Measurements from ENCODE around the gene FNDC3B. TPM values are rescaled to one million over a fixed set of nuclear protein-coding genes. Genes with fewer than 3 reads are reported as not detected.
A peak's percentile ranks its signal among the peaks of the same experiment; 100 is the strongest.
"Not testable (repeated sequence)": the region's sequence is repeated elsewhere in the genome, so short reads cannot be mapped to it uniquely, and the experiment has no call there.

The FNDC3B gene
- total RNA-seq, 1 experiment from 2014 or later = 22.9 TPM

DNA sequence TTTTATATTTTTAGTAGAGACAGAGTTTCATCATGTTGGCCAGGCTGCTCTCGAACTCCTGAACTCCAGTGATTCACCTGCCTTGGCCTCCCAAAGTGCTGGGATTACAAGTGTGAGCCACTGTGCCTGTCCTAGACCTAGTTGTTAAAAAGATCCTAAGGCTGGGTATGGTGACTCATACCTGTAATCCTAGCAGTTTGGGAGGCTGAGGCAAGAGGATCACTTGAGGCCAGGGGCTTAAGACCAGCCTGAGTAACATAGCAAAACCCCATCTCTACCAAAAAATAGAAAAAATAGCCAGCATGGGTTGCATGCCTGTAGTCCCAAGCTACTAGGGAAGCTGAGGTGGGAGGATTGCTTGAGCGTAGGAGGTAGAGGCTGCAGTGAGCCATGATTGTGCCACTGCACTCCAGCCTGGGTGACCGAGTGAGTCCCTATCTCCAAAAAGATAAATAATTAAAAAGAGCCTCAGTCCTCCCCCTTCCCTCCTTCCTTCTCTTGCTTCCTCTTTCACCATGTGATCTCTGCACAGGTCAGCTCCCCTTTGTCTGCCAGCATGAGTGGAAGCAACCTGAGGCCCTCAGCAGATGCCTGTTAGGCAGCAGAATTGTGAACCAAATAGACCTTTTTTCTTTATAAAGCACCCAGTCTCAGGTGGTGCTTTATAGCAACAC is 9.8 kb upstream of the FNDC3B start:
- no peak for DNase-seq (ENCODE audit: low spot score)
- in situ Hi-C loops (cut with HindIII; ENCODE audit: low sequenced_read_pairs) = no loop called here

DNA sequence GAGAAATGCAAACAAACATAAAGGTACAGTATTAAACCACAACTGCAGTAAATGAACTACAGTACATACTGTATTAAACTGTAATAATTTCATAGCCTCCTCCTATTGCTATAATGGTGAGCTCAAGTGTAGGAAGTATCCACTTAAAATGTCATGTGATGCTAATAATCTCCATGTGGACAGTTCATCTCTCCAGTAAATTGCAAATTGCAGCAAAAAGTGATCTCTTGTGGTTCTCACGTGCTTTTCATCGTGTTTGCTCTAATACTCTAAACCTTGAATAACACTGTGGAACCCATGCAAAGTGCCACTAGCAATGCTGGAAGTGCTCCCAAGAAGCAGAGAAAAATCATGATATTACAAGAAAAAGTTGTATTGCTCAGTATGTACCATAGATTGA is 9.2 kb upstream of the FNDC3B start:
- in situ Hi-C loops (cut with HindIII; ENCODE audit: low sequenced_read_pairs) = no loop called here

DNA sequence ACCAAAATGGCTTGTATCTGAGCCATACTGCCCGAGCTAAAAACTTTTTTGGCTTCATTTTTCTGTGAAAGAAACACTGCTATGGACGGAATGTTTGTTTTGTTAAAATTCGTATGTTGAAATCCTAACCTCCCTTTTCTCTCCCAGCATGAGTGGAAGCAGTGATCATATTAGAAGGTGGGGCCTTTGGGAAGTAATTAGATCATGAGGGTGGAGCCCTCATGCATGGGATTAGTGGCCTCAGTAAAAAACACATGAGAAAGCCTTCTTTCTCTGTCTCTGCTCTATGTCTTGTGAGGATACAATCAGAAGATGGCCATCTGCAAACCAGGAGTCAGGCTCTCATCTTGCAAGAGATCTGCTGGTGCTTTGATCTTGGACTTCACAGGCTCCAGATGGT is 7.4 kb upstream of the FNDC3B start:
- in situ Hi-C loops (cut with HindIII; ENCODE audit: low sequenced_read_pairs) = no loop called here
- DNase-seq (ENCODE audit: low spot score) = no peak

More for the DNA sequence above, 9.2 kb upstream of the FNDC3B start:
- no peak for DNase-seq (ENCODE audit: low spot score)

DNA sequence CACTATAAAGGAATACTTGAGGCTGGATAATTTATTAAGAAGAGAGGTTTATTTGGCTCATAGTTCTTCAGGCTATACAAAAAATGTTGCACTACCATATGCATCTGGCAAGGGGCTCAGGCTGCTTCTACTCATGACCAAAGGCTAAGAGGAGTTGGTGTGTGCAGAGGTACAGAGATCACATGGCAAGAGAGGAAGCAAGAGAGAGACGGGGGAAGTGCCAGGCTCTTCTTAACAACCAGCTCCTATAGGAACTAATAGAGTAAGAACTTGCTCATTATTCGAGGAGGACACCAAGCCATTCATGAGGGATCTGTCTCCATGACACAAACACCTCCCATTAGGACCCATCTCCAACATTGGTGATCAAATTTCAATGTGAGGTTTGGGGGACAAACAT is 6.0 kb upstream of the FNDC3B start:
- DNase-seq (ENCODE audit: low spot score) = no peak
- in situ Hi-C loops (cut with HindIII; ENCODE audit: low sequenced_read_pairs) = no loop called here

DNA sequence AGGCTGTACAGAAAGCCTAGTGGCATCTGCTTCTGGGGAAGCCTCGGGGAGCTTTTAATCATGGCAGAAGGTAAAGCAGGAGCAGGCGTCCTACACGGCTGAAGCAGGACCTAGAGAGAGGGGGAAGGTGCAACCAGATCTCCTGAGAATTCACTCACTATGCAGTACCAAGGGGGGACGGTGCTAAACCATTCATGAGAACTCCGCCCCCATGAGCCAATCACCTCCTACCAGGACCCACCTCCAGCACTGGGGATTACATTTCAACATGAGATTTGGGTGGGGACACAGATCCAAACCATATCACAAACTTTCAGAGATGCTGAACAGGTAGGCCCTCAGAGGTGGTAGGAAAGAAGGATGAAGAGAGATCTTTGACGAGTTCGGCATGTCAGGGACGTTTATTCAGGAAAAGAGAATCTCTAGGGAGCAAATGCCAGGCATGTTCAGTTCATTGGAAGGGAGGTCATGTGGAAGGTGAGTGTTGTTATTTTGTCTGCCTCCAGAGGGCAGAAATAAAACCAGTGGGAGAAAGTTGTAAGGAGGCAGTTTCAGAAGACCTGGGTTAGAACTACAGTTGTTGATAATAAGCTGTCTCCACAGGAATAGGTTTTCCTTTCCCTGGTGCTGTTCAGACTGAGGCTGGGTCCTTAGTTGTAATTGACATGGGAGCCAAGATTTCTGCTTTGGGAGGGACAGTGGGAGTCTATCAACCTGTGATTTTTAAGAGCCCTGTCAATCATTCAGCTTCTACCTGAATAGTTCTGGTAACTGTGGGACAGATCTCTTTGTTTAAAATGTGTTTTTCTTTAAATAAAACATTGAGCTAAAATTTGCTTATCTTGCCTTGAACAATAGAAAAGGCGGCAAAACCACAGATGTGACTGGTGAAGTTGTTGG is 4.3 kb upstream of the FNDC3B start:
- in situ Hi-C loops (cut with HindIII; ENCODE audit: low sequenced_read_pairs) = no loop called here
- DNase-seq (ENCODE audit: low spot score) = no peak

DNA sequence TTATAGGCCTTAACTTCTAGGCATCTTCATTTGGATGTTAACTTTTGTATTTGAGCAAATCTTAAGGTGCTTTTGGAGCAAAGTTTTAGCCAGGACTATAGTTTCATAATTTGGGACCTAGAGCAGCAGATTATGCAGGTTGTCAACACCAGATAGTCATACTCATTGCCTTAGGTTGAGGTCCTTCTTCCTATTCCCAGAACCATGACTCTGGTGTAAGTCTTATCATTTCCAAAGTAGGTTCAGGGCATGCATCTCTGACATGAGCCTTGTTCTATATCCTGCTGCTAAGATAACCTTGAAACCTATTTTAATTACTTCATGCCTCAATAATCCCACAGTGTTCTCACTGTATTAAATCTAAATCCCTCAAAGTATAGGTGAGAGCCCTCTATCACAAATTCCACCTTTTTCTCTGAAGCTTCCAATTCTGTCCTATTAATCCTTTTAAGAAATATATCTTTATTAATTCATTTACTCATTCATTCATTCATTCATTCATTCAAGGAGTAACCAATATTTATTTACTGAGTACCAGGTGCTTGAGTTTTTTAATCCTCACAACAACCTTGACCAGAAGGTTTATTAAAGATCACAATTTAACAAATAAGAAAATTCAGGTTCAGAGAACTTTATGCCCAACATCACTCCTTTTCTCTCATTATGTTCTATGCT is 2.7 kb upstream of the FNDC3B start:
- in situ Hi-C loops (cut with HindIII; ENCODE audit: low sequenced_read_pairs) = no loop called here
- DNase-seq (ENCODE audit: low spot score) = no peak

DNA sequence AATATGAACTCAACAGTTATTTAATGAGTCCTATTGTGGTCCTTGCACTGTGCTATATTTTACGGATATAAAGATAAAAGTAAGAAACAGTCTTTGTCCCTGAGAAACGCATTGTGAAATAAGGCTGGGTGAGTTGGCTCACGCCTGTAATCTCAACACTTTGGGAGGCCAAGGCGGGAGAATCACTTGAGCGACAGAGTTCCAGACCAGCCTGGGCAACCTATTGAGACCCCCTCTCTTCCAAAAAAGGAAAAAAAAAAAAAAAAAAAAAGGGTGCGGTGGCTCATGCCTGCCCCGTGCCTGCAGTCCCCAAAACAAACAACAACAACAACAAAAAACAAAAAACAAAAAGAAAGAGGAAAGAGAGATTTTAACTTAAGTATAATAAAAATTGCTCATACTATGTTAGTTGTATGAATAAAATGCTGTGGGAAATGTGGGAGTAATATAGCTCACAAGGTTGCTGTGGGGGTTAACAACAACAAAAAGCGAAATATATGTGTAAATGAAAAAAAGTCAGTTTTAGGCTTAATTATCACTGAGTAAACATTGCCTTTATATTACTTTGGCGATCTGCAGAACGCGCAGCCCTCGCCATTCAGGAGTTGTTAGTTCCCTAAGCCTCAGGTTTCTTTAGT is 461 bp upstream of the FNDC3B start:
- in situ Hi-C loops (cut with HindIII; ENCODE audit: low sequenced_read_pairs) = no loop called here
- no peak for DNase-seq (ENCODE audit: low spot score)

DNA sequence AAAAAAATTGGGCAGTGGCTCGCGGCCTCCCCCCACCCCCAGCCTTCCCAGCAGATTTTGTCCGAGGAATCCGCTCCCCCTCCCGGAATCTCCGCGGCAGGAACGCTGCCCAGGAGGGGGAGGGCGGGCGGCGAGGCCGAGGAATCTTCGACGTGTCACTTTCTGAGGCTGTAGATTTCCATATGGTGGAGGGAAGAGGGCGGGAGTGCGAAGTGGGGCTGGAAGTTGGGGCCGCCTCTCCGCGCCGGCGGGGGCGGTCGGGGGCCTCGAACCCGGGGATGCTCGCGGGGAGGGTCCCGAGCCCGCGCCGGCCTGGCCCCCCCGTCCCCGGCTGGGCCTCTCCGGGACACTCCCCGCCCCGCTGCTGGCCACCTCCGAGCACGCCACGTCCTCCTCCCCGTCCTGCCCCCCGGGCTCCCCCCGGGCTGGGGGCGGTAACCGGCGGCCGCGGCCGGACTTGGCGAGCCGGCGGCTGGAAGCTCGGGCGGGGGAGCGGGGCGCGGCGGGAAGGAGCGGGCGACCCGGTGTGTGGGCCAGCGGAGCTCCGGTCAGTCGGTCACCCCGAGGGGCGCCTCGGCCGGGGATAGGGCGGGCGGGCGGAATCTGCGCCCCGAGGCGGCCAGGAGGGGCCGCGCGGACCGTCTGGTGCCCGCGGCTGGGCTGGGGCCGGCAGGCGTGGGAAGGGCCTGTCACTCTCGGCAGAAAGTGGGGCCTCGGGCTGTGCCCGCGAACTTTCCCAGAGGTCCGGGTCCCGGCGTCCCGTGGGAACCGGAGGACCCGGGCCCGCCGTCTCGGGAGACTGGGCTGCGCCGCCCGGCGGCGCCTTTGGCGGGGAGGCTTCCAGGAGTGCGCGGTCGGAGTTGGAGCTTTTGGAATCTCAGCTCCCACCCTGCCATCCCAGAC is 951 bp downstream of the FNDC3B start:
- peak; percentile 24 for DNase-seq (ENCODE audit: low spot score)
- in situ Hi-C loops (cut with HindIII; ENCODE audit: low sequenced_read_pairs) = no loop called here

DNA sequence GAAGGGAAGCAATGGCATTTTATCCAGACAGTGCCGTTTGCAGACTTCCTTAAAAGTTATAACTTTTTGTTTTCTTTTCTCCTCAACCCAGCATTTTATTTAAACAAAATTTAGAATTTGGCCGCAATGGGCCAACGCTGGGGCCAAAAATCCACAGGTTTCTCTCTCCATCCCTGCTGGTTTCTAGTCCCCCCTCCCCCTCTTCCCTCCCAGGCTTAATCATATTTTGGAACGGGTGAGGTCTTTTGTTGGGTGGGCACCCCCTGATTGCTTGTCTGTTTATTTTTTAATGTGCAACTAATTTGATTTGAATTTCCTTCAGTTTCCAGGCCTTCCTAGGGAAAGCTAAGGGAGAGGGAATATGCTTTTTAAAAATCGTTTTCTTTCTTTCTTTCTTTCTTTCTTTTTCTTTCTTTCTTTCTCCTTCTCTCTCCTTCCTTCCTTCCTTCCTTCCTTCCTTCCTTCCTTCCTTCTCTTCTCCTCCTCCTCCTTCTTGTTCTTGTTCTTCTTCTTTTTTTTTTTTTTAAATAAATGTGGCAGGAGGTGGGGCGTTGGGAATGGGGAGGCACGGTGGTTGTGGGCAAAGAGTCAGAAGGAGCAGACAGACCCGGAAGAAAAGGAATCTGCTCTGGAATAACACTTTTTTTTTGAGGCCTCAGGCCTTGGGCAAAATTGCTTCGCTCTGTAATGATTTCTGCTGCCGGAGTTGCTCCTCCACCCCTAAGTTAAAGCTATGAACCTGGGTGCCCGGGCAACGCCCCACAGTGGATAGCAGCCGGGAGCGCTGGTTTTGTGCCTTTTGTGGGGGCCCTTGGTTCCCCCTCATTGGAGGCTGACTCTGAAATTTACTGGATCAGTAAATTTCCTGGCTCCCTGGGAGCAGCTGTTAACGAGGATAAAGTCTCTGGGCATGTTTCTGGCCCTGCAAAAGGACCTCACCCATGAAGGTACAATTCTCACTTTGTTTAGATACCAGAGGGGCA is 1.9 kb downstream of the FNDC3B start:
- DNase-seq (ENCODE audit: low spot score) = no peak
- in situ Hi-C loops (cut with HindIII; ENCODE audit: low sequenced_read_pairs) = no loop called here

DNA sequence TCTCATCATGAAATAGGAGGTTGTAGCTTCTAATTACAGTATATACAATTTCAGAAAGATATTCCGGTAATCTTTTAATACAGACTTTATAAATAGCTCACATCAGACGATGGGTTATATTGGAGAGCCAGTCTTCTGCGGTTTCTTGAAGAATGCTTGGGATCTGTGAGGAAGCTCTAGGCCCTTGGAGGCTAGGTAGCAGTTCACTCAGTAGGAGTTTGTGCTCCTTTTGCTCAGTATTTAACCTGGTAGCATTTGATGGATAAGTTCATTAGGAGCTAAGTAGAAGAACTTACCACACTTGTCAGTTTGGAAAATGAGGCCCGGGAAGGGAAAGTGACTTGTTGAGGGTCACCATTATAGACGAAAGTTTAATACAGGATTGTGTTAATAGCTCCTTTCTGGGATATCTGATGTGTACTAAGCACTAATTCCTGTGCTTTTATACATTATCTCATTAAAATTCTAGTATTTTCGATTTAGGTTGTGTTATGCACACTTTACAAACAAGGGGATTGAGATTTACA is 2.8 kb downstream of the FNDC3B start:
- DNase-seq (ENCODE audit: low spot score) = no peak
- in situ Hi-C loops (cut with HindIII; ENCODE audit: low sequenced_read_pairs) = no loop called here

DNA sequence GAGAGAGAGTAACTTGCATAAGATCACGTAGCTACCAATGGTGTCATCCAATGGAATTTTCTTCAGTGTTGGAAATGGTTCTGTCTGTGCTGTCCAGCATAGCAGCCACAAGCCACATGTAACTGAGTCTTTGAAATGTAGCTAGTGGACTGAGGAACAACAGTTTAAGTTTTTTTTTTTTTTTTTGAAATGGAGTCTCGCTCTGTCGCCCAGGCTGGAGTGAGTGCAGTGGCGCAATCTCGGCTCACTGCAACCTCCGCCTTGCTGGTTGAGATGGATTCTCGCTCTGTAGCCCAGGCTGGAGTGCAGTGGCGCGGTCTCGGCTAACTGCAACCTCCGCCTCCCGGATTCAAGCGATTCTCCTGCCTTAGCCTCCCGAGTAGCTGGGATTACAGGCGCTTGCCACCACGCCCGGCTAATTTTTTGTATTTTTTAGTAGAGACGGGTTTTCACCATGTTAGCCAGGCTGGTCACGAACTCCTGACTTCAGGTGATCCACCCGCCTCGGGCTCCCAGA is 3.3 kb downstream of the FNDC3B start:
- DNase-seq (ENCODE audit: low spot score); in situ Hi-C loops (cut with HindIII; ENCODE audit: low sequenced_read_pairs): not testable (repeated sequence)

DNA sequence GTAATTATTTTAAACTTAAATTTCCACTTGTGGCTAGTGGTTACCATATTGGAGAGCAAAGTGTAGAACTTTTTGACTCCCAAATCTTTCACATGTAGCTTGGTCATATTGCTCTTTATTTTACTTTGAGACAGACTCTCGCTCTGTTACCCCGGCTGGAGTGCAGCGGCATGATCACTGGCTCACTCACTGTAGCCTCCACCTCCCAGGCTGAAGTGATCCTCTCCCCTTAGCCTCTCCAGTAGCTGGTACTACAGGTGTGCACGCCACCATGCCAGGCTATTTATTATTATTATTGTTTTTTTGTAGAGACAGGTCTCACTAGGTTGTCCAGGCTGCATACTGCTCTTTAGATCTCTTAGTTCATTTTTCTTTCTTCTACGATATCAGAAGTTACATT is 3.9 kb downstream of the FNDC3B start:
- in situ Hi-C loops (cut with HindIII; ENCODE audit: low sequenced_read_pairs) = no loop called here
- DNase-seq (ENCODE audit: low spot score) = no peak

DNA sequence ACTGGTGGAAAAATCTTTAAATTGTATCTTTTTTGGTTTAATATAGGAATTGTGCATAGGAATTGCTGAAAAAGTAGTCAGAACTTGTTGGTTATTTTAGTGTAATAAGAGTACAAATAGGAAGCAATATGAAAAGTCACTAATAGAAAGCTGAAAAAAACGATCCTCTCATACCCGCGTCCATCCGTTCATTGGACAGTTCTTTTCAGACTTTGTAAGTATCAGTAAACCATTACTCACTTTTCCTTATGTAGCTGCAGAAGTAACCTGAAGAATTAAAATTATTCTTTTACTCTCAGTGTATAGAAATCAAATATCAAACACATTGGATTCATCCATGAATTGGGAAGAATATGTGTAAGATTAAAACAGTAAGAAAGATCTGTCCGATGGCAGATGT is 4.4 kb downstream of the FNDC3B start:
- in situ Hi-C loops (cut with HindIII; ENCODE audit: low sequenced_read_pairs) = no loop called here
- DNase-seq (ENCODE audit: low spot score) = no peak

DNA sequence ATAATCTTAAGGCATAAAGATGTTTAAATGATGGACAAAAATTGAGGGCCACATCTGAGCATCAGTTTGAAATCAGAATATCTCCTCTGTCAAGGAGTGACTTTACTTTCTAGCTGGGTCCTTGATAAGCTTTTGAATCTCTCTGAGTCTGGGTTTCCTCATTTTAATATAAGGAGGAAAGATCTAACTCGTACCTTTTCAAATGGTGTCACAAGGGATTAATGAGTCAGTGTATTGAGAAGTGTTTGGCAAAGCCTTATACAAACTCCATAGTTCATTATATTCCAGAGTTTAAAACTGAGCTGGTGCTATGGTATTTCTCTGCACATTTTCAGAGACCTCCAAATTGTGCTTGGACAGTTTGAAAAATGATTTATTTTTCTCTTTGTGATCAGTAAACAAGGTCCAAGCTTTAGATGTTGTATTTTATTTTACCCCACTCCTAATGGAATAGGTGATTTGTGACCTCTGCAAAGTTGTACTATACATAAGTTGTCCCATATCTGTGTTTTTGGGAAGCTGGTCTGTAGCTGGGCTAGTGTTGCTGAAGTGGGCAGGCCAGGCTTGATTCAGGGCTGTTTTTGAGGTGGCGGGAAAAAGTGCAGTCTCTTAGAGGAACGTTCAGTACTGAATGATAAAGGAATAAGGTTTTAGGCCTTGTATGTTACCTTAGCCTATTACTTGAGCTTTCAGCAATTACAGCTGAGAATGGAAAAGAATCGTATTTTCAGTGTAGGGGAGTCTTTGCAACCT is 5.6 kb downstream of the FNDC3B start:
- DNase-seq (ENCODE audit: low spot score) = no peak
- in situ Hi-C loops (cut with HindIII; ENCODE audit: low sequenced_read_pairs) = no loop called here

DNA sequence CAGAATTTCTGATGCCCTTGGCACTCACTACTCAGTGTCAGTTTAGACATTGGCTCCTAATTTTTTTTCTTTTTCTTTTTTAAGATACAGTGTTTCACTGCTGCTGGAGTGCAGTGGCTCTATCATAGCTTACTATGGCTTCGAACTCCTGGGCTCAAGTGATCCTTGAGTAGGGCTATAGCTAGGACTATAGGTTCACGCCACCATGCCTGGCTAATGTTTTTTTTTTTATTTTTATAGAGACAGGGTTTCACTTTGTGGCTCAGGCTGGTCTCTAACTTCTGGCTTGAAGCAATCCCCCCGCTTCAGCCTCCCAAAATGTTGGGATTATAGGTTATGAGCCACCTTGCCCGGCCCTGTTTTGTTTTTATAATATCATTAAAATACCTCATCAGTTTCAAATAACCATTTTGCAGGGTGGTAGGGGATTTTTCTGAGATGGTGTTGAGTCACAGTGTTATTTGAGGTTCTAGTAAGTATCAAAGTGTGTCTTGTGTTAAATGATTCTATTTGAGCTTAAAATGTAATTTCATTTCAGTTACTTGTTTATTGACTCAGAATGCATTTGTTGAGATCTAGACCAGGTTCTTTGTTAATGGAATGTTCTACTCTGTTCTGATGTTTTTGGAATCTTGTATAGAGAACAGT is 7.0 kb downstream of the FNDC3B start:
- no peak for DNase-seq (ENCODE audit: low spot score)
- in situ Hi-C loops (cut with HindIII; ENCODE audit: low sequenced_read_pairs) = no loop called here

DNA sequence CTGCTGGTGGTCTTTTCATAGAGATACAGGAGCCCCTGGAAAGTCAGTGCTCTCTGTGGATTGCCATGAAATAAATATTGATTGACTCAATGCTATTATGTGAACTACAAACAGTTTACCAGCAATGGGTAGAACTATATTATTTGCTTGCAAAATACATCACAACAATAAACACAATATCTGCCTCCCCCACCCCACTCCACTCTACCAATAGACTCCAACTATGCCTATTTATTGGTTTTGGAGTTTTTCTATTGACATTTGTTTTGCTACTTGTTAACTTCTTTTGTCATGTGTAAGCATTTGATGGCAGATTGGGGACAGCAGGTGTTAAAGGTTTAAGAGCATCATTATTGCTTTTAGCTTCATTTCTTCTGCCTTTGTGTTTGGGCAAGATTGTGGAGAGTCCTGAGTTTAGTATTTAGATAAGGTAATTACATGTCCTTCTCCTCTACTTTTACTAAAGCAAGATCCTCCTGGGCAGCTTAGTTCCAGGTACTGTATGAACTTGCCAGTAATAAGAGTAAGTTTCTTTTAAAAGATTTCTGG is 8.3 kb downstream of the FNDC3B start:
- DNase-seq (ENCODE audit: low spot score) = no peak
- in situ Hi-C loops (cut with HindIII; ENCODE audit: low sequenced_read_pairs) = no loop called here
